HL-60/S4 treated with retinoic acid at 250 ng/mL for 4 days and 3 days (cell line): ENCODE measurements around the gene SCUBE3.

Experiments
- in situ Hi-C: fragments of 300-500 bp; cut with MboI; formaldehyde crosslinking; loops from 2 replicates; pipeline ENCODE4 v1.7.0; 2022; ENCODE audit warnings: low sequenced_read_pairs

SCUBE3 gene

DNA sequence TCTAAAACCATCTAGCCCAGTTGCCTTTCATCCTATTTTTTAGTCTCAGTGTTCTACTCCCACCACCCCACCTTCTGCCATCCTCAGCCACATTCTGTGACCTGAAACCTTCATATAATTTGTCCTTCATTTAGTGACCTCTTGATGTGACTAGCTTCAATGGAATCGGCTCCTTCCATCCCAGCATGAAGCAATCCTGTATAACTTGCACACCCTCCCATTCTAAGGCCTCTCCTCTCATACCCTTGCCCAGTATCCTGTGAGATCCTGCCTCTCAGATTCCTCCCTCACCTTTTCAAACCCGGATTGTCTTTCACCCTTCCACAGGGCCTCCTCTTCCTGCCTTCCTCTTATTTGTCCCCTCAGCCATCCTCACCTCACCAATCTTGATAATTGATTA lies 48.8 kb downstream of the SCUBE3 start:
- in situ Hi-C loops, result no loop called here

DNA sequence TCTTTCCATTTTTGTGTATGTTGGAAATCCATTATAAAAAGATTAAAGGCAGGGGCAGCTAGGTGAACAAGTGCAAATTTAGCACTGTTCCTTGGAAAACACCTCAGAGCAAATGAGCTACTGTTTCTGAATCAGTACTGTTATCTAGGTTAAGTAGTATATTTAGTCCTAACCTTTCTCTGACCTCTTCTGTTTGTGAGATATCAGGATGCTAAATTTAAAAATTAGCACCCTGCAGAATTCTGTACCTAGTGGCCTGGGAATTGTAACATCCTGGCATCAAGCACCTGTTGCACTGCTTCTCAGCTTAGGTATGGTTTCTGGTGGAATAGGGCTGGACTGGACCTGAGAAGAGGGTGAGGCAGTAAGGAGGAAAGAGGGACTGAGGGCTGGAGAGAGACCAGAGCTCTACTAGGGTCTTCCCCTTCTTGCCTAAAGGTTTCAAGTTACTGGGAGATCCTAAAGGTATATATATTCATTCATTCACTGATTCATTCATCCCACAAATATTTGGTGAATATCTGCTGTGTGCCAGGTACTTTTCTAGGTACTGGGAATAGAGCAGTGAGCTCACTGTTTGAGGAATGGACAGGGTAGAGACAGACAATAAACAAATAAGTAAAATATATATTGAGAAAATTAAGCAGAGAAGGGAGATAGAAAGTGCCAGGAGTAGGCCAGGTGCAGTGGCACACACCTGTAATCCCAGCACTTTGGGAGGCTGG lies 51.0 kb downstream of the SCUBE3 start:
- in situ Hi-C loops, result no loop called here

DNA sequence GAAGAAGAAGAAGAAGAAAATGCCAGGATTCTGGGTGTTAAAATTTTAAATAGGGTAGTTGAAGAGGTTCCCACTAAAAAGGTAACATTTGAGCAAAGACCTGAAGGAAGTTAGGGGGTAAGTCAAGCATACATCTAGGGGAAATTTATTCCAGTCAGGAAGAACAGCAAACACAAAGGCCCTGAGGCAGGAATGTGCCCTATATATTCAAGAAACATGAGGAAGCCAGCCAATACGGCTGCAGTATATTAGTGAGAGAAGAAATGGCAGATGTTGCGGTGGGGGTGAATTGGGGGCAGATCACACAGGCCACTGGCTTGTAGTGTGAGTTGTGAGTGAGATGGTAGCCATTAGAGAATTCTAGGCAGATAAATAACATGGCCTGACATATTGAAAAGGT lies 51.8 kb downstream of the SCUBE3 start:
- in situ Hi-C loops, result no loop called here

DNA sequence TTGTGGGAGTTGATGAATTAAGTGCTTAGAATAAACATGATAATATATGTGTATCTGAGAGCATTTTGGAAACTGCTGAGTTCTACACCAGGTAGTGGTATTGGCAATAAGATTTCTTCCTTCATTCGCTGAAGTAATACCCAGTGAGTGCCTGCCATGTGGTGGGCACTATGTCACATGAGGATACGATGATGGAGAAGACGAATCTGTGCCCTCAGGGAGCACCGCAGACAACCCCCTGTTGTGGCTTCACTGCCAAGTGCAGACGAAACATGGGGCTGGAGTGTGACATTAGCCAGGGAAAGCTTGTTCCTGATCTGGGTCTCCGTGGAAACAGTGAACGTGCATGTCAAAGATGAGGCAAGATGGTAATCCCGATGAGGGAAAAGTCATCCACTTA lies 53.7 kb downstream of the SCUBE3 start:
- in situ Hi-C loops, result no loop called here

DNA sequence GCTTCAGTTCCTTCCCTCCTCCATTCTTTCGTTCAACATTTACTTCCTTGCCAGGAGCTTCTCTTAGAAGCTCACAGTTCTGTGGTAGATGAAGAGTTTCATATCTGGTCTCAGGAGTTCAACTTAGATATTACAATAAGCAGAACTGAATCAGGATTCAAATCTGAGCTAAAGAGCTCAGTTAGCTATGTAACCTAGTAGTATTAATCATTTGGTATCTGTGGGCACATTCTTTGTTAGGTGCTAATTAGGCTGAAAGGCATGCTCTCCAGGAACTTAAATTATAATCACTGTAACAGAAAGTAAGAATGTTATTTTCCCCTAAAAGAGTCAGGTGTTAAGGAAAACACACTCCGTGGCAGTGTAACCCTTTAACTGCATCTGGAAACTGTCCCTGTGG lies 54.1 kb downstream of the SCUBE3 start:
- in situ Hi-C loops, result no loop called here

DNA sequence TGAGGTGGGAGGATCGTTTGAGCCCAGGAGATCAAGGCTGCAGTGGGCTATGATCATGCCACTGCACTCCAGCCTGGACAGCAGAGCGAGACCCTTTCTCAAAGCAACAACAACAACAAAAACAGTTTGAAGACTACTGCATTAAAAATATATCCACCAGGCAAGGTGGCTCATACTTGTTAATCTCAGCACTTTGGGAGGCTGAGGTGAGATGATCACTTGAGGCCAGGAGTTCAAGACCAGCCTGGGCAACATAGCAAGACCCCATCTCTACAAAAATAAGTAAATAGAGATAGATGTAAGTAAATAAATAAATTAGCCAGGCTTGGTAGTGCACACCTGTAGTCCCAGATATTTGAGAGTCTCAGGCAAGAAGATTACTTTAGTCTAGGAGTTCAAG lies 58.2 kb downstream of the SCUBE3 start:
- in situ Hi-C loops, result no loop called here

DNA sequence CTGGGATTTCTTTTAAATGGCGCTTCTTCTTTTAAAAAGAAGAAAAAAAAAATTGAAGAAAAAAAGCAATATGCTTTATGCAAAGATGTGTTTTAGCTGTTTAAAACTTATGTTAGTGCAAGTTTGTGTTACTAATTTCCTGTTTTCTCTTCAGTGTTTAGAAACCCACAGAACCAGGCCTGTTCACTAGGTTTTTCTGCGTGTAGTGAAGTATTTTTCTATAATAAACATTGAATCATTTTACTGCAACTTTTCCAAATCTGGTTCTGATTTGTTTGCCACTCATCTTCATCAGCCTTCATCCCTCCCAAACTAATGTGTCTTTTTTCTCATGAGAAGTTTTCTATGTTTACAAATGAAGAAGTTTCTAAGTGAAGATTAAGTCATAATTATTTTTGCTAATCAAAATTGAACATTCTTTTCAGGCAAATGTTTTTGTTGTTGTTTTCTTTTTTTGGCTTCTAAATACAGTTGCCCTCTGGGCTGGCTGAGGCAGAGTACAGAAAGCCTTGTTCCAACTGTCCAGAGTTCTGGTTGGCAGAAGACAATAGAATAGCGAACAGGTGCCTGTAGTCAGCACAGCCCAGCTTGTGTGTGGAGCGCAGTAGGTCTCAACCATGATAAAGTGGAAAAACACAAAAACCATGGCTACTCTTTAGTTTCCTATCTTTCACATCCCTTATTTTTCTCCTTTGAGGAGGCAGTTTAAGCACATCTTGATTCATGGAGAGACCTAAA lies 60.2 kb downstream of the SCUBE3 start:
- in situ Hi-C loops, result no loop called here

DNA sequence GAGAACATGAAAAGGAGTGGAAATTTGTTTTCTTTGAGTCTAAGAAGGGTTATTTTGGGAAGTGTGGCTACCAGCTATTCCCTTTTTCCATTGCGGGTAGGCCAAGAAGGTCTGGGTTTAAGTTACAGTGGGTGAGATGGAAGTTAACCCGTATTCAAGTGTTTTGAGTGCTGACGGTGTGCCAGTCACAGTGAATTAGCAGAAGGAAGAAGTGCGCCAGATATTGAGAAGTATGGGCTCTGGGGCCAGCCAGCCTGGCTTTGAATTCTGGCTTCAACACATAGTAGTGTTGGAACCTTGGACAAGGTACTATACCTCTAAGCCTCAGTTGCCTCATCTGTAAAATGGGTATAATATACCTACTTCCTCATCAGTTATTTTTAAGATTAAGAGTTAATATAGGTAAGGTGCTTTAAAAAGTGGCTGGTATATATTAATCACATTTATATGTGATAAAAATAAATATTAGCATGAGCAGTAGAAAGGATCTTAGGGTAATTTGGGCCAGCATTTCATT lies 62.0 kb downstream of the SCUBE3 start:
- in situ Hi-C loops, result loop anchor here (25.0 kb wide), 1 partner anchor 461 kb away; the partner anchor contains the start of gene ARMC12

DNA sequence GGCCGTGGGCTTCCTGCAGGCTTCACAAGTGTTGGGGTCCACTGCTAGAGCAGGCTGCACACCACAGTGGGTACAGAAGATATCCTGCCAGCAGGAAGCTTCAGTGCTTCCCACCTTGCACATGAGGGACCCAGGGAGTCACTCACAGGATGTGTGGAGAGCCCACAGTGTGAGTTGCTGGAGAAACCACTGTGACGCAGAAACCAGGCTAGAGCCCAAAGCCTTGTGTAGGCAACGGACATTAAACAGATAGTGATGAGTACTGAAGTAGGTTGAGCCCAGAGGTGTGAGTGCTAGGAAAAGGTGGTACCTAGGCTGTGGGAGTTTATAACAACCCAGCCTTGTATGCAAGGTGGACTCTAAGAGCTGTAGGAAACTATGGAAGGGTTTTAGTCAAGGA lies 65.0 kb downstream of the SCUBE3 start:
- in situ Hi-C loops, result loop anchor here (25.0 kb wide), 1 partner anchor 459 kb away; the partner anchor contains the start of gene ARMC12

DNA sequence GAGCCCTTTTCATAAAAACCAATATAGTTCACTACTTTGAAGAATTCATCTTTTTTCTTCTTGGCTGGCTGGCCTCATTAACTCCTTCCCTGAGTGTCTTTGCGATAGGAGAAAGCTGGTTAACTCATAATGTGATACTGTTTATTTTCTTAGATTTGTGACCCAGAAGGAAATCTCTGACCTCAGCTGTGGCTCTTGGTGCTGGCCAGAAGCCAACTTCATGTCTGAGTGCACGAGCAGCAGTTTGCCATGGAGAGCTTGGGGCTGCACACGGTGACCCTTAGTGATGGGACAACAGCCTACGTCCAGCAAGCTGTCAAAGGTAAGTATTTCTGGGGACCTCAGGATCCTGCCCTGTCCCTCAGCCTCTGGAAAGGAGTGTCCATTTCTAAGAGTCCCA lies 67.1 kb downstream of the SCUBE3 start:
- in situ Hi-C loops, result loop anchor here (25.0 kb wide), 1 partner anchor 456 kb away; the partner anchor contains the start of gene ARMC12

DNA sequence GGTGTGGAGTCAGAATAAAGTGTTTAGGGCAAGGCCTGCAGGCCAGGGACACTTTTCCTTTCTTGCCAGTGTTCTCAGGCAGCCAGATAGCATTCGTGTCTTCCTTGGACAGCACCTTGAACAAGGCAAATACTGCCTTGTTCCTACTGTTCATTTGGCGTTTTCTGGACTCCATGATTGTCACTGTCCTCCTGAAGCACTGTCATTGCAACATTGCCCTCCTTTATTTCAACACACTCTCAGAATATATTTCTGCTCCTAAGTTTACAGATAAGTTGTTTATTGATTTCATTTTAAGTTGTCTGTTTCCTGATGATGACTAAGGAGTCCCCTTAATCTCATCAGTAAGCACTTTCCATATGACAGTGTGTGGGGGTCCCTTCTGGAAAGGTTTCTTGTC lies 68.7 kb downstream of the SCUBE3 start:
- in situ Hi-C loops, result loop anchor here (25.0 kb wide), 1 partner anchor 455 kb away; the partner anchor contains the start of gene ARMC12

DNA sequence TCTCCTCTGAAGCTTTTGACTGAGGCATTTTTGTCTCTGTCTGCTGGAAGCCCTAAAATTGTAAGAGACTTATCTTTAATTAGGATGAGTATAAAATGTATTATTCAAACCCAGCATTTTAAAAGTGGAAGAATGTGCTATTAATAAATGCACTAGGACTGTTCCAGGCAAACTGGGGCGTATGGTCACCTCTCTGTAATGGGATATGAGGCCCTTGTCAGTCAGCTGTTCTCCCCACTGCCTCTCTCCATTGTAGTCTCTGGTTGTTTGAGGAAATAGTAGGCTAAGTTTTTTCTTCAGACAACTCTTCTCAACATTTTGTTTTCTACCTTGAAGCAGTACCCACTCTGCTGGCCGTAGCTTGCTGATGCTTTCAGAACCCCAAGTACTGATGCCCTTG lies 69.6 kb downstream of the SCUBE3 start:
- in situ Hi-C loops, result loop anchor here (25.0 kb wide), 1 partner anchor 454 kb away; the partner anchor contains the start of gene ARMC12

DNA sequence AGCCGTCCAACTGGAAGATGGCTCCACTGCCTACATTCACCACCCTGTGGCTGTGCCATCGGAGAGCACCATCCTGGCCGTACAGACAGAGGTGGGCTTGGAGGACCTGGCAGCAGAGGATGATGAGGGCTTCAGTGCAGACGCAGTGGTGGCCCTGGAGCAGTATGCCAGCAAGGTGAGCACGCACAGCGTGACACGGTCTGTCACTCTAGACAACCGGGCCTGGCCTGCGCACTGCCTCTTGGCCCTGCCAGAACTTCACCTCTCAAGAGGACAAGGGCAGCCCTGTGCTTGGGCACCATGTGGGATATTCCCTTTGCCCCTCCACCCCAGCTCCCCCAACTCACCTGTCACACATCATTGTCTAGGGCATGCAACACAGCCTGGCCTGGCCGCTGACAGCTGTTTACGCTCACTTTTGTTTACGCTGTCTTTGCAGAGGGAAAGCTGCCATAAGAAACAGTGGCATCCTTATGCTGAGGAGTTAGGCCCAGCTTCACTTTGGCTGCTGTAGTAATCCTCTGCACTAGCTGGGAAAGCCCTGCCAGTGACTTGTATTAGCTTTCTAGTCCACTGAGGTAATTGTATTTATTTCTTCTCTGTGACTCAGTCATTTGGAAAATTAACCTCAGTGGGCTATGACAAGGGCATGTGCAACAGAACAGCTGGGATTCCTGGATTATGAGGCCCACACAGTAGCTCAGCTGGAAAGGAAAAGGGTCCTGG lies 74.1 kb downstream of the SCUBE3 start:
- in situ Hi-C loops, result loop anchor here (25.0 kb wide), 1 partner anchor 449 kb away; the partner anchor contains the start of gene ARMC12

DNA sequence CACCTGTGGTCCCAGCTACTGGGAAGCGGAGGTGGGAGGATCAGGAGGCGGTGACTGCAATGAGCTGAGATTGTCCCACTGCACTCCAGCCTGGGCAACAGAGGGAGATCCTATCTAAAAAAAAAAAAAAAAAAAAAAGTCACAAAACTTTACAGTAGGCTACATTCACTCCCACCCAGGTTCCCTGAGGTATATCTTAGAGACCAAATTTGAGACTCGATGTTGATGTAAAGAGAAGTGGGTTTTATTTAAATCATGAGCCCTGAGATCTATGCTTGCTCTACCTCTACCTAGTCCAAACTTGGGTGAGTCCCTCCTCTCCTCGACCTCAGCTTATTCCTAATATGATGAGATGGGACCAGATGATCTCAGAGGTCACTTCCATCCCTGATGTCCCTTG lies 75.1 kb downstream of the SCUBE3 start:
- in situ Hi-C loops, result loop anchor here (25.0 kb wide), 1 partner anchor 448 kb away; the partner anchor contains the start of gene ARMC12

DNA sequence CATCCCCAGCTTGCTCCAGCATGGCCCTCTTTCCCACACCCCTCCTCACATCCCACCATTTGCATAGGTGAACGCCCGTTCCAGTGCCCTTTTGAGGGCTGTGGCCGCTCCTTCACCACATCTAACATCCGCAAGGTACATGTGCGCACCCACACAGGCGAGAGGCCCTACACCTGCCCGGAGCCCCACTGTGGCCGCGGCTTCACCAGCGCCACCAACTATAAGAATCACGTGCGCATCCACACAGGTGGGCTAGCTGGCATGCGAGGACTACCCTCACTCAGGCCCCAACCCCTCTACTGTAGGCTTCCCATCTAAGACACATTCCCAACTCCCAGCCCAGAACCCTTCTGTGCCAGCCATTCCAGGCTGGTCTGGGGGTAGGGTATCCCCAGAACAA lies 77.7 kb downstream of the SCUBE3 start:
- in situ Hi-C loops, result loop anchor here (25.0 kb wide), 1 partner anchor 446 kb away; the partner anchor contains the start of gene ARMC12

DNA sequence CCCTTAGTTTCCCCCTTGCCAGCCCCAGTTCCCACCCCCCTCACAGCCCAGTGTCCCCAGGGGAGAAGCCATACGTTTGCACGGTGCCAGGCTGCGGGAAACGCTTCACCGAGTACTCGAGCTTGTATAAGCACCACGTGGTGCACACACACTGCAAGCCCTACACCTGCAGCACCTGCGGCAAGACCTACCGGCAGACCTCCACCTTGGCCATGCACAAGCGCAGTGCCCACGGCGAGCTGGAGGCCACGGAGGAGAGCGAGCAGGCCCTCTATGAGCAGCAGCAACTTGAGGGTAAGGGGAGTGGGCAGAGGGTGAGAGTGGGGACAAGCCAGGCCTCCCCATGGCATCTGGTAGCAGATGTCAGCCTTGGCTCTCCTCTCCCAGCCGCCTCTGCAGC lies 78.7 kb downstream of the SCUBE3 start:
- in situ Hi-C loops, result loop anchor here (25.0 kb wide), 1 partner anchor 445 kb away; the partner anchor contains the start of gene ARMC12

DNA sequence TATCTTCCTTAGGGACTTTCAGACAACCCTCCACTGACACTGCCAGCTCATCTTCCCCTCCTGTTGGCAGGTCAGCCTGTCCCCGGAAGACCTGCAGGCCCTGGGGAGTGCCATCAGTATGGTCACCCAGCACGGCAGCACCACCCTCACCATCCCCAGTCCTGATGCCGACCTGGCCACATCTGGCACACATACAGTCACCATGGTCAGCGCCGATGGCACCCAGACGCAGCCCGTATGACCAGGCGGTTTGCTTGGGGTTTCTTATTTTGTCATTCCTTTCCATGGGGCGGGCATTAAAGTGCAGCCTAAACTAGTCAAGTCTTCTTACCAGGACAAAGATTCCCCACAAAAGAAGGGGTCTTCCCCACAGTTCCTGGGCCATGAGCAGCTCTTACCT lies 79.9 kb downstream of the SCUBE3 start:
- in situ Hi-C loops, result loop anchor here (25.0 kb wide), 1 partner anchor 444 kb away; the partner anchor contains the start of gene ARMC12

DNA sequence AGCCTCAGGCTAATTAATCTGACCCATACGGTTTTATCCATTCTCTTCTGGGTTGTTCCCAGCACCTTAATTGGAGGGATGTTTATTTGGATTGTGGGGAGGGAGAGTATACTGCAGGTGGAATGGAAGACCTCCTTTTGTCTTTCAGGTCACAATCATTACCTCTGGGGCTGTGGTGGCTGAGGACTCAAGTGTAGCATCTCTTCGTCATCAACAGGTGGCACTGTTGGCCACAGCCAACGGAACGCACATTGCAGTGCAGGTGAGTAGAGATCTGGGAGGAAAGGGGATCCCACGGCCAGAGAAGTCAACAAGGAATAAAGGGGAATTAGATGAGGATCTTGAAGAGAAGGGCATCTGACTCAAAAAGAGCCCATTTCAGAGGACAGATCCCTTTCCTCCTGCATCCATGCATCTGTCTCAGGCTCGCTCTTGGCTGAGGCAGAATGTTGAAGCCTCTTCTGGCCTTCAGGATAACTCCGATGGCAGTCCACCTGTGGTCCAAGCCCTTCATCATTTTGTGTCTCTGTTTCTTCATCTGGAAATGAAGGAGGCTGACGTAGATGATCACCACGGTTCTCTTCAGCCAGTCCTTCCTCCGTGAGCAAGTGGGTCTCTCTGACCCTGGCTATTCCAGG lies 80.7 kb downstream of the SCUBE3 start:
- in situ Hi-C loops, result loop anchor here (25.0 kb wide), 1 partner anchor 443 kb away; the partner anchor contains the start of gene ARMC12

DNA sequence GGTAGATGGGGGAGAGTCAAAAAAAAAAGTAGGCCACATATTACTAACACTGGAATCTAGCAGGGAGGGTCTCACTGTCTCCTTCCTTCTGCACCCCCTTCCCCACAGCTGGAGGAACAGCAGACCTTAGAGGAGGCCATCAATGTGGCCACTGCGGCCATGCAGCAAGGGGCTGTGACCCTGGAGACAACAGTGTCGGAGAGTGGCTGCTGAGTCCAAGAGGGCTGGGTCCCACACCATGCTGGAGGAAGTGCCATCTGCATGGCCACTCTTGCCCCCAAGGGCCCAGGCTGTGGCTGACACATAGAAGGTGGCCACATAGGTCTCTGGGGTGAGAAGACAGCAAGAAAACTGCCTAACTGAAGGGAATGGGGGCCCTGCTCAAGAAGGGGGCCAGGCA lies 81.3 kb downstream of the SCUBE3 start:
- in situ Hi-C loops, result loop anchor here (25.0 kb wide), 1 partner anchor 442 kb away; the partner anchor contains the start of gene ARMC12
